ENCODE data around the gene CNTNAP5.

The CNTNAP5 gene

GRCh38 chr2:124025171-124025580 lies at the start of gene CNTNAP5:
Gene CNTNAP5, plus strand, starts transcription at chr2:124025287. Its CDS starts 364 bp downstream, at chr2:124025651.
- Histone ChIP-seq H3K4me3 (peak within 1 kb of the TSS; percentile 61), H3K9me3 (ENCODE audit: low read depth, low read length) (no peaks in the 10 kb centered on the region), H3K9ac (ENCODE audit: insufficient read length) (no peak within 1 kb of the TSS), H3K27ac (no peak within 1 kb of the TSS), H3K36me3 (ENCODE audit: insufficient read depth, low read length) (no peaks in the 10 kb centered on the region)
- TF ChIP-seq POLR2AphosphoS5 (IDR thresholded peaks at IDR 0.05; ENCODE audit: borderline replicate concordance, low read depth, low read length) (no peak), FOXP2 (optimal IDR thresholded peaks at IDR 0.05; ENCODE audit: control extremely low read depth, extremely low read length, insufficient read depth) (no peak), EZH2 (IDR thresholded peaks at IDR 0.05) (no peak)
- no peak for DNase-seq (ENCODE audit: low read depth, low spot score)

- no peak overlapping the region for H3K27ac ChIP-seq
- TF ChIP-seq FOXP2 (optimal IDR thresholded peaks at IDR 0.05; ENCODE audit: control extremely low read depth, extremely low read length, insufficient read depth) (no peak), POLR2AphosphoS5 (IDR thresholded peaks at IDR 0.05; ENCODE audit: borderline replicate concordance, low read depth, low read length) (no peak), EZH2 (IDR thresholded peaks at IDR 0.05) (no peak)
- DNase-seq (ENCODE audit: low read depth, low spot score) = no peak
- no peaks in the 10 kb centered on the region for H3K9me3 ChIP-seq (ENCODE audit: low read depth, low read length)
- H3K4me3 ChIP-seq = no peak overlapping the region
- H3K36me3 ChIP-seq (ENCODE audit: insufficient read depth, low read length) = no peaks in the 10 kb centered on the region
- no peak overlapping the region for H3K9ac ChIP-seq (ENCODE audit: insufficient read length)
These were observed 48.9 kb upstream of the CNTNAP5 start for GRCh38 chr2:123976054-123976648.

GRCh38 chr2:123993728-123994323 lies 31.3 kb upstream of the CNTNAP5 start:
- TF ChIP-seq FOXP2 (optimal IDR thresholded peaks at IDR 0.05; ENCODE audit: control extremely low read depth, extremely low read length, insufficient read depth) = no peak
- TF ChIP-seq EZH2 (IDR thresholded peaks at IDR 0.05) = no peak
- no peak for TF ChIP-seq POLR2AphosphoS5 (IDR thresholded peaks at IDR 0.05; ENCODE audit: borderline replicate concordance, low read depth, low read length)
- DNase-seq (ENCODE audit: low read depth, low spot score) = peak; percentile 18
- Histone ChIP-seq H3K4me3 (no peak overlapping the region), H3K27ac (no peak overlapping the region), H3K9me3 (ENCODE audit: low read depth, low read length) (no peaks in the 10 kb centered on the region), H3K9ac (ENCODE audit: insufficient read length) (no peak overlapping the region), H3K36me3 (ENCODE audit: insufficient read depth, low read length) (no peaks in the 10 kb centered on the region)

- no peak overlapping the region for H3K4me3 ChIP-seq
- no peaks in the 10 kb centered on the region for H3K36me3 ChIP-seq (ENCODE audit: insufficient read depth, low read length)
- H3K9me3 ChIP-seq (ENCODE audit: low read depth, low read length) = no peaks in the 10 kb centered on the region
- no peak overlapping the region for H3K9ac ChIP-seq (ENCODE audit: insufficient read length)
- TF ChIP-seq POLR2AphosphoS5 (IDR thresholded peaks at IDR 0.05; ENCODE audit: borderline replicate concordance, low read depth, low read length) (no peak), FOXP2 (optimal IDR thresholded peaks at IDR 0.05; ENCODE audit: control extremely low read depth, extremely low read length, insufficient read depth) (no peak), EZH2 (IDR thresholded peaks at IDR 0.05) (no peak)
- DNase-seq (ENCODE audit: low read depth, low spot score) = no peak
- no peak overlapping the region for H3K27ac ChIP-seq
These were observed 25.4 kb upstream of the CNTNAP5 start for GRCh38 chr2:123999681-124000080.

- H3K4me3 ChIP-seq = no peak overlapping the region
- DNase-seq (ENCODE audit: low read depth, low spot score) = no peak
These were observed 23.2 kb upstream of the CNTNAP5 start for GRCh38 chr2:124001696-124002430.

GRCh38 chr2:124018890-124019289 lies 6.2 kb upstream of the CNTNAP5 start:
- no peaks in the 10 kb centered on the region for H3K9me3 ChIP-seq (ENCODE audit: low read depth, low read length)
- peak; percentile 20 for DNase-seq (ENCODE audit: low read depth, low spot score)
- no peaks in the 10 kb centered on the region for H3K36me3 ChIP-seq (ENCODE audit: insufficient read depth, low read length)
- no peak overlapping the region for H3K27ac ChIP-seq
- TF ChIP-seq EZH2 (IDR thresholded peaks at IDR 0.05) (no peak), FOXP2 (optimal IDR thresholded peaks at IDR 0.05; ENCODE audit: control extremely low read depth, extremely low read length, insufficient read depth) (no peak), POLR2AphosphoS5 (IDR thresholded peaks at IDR 0.05; ENCODE audit: borderline replicate concordance, low read depth, low read length) (no peak)
- no peak overlapping the region for H3K4me3 ChIP-seq
- H3K9ac ChIP-seq (ENCODE audit: insufficient read length) = no peak overlapping the region

More at GRCh38 chr2:124001696-124002430, 23.2 kb upstream of the CNTNAP5 start:
- no peak overlapping the region for H3K9ac ChIP-seq (ENCODE audit: insufficient read length)
- H3K27ac ChIP-seq = no peak overlapping the region
- no peaks in the 10 kb centered on the region for H3K36me3 ChIP-seq (ENCODE audit: insufficient read depth, low read length)
- H3K9me3 ChIP-seq (ENCODE audit: low read depth, low read length) = no peaks in the 10 kb centered on the region
- TF ChIP-seq POLR2AphosphoS5 (IDR thresholded peaks at IDR 0.05; ENCODE audit: borderline replicate concordance, low read depth, low read length) = no peak
- no peak for TF ChIP-seq EZH2 (IDR thresholded peaks at IDR 0.05)
- no peak for TF ChIP-seq FOXP2 (optimal IDR thresholded peaks at IDR 0.05; ENCODE audit: control extremely low read depth, extremely low read length, insufficient read depth)

GRCh38 chr2:124024561-124025170 lies 421 bp upstream of the CNTNAP5 start:
- no peaks in the 10 kb centered on the region for H3K36me3 ChIP-seq (ENCODE audit: insufficient read depth, low read length)
- H3K9me3 ChIP-seq (ENCODE audit: low read depth, low read length) = no peaks in the 10 kb centered on the region
- TF ChIP-seq FOXP2 (optimal IDR thresholded peaks at IDR 0.05; ENCODE audit: control extremely low read depth, extremely low read length, insufficient read depth) (no peak), EZH2 (IDR thresholded peaks at IDR 0.05) (no peak), POLR2AphosphoS5 (IDR thresholded peaks at IDR 0.05; ENCODE audit: borderline replicate concordance, low read depth, low read length) (no peak)
- peak overlapping the region; percentile 61 for H3K4me3 ChIP-seq
- H3K9ac ChIP-seq (ENCODE audit: insufficient read length) = no peak overlapping the region
- no peak overlapping the region for H3K27ac ChIP-seq
- no peak for DNase-seq (ENCODE audit: low read depth, low spot score)

GRCh38 chr2:124025891-124026434 lies 876 bp downstream of the CNTNAP5 start:
- no peak for DNase-seq (ENCODE audit: low read depth, low spot score)
- no peaks in the 10 kb centered on the region for H3K9me3 ChIP-seq (ENCODE audit: low read depth, low read length)
- H3K4me3 ChIP-seq = no peak overlapping the region
- H3K27ac ChIP-seq = no peak overlapping the region
- no peaks in the 10 kb centered on the region for H3K36me3 ChIP-seq (ENCODE audit: insufficient read depth, low read length)
- no peak overlapping the region for H3K9ac ChIP-seq (ENCODE audit: insufficient read length)
- TF ChIP-seq POLR2AphosphoS5 (IDR thresholded peaks at IDR 0.05; ENCODE audit: borderline replicate concordance, low read depth, low read length) (no peak), EZH2 (IDR thresholded peaks at IDR 0.05) (no peak), FOXP2 (optimal IDR thresholded peaks at IDR 0.05; ENCODE audit: control extremely low read depth, extremely low read length, insufficient read depth) (no peak)
